Neuron (in vitro differentiated cells): ENCODE data around the gene BCL2.
"Not testable (repeated sequence)": the region's sequence is repeated elsewhere in the genome, so short reads cannot be mapped to it uniquely, and the experiment has no call there.

Experiments
- H2AFZ ChIP-seq: one replicate; pipeline ENCODE4 v1.6.1; 2013; ENCODE audit warnings: low read depth, mild to moderate bottlenecking, inconsistent platforms, low read length, moderate library complexity
- H3K27me3 ChIP-seq: one replicate; pipeline ENCODE4 v1.6.1; 2013; ENCODE audit warnings: low read length; ENCODE audit not compliant: insufficient read depth
- H3K36me3 ChIP-seq: one replicate; pipeline ENCODE4 v1.6.1; 2013; ENCODE audit warnings: low read length; ENCODE audit not compliant: insufficient read depth
- H3K4me1 ChIP-seq: one replicate; pipeline ENCODE4 v1.6.1; 2013; ENCODE audit warnings: low read length; ENCODE audit not compliant: insufficient read depth
- H3K4me3 ChIP-seq: 2 replicates; pipeline ENCODE4 v1.5.1; 2013; ENCODE audit warnings: mild to moderate bottlenecking, low read length, moderate library complexity
- H3K9me3 ChIP-seq: one replicate; pipeline ENCODE4 v1.6.1; 2013; ENCODE audit warnings: low read length

BCL2 gene

GRCh38 chr18:63208676-63209075 lies 110.9 kb downstream of the BCL2 start:
- Histone ChIP-seq H3K36me3 (no peaks in the 10 kb centered on the region), H2AFZ (no peak overlapping the region), H3K9me3 (no peaks in the 10 kb centered on the region), H3K27me3 (no peaks in the 10 kb centered on the region), H3K4me3 (no peak overlapping the region), H3K4me1 (peaks cover 5% of the 10 kb centered on the region)

DNA sequence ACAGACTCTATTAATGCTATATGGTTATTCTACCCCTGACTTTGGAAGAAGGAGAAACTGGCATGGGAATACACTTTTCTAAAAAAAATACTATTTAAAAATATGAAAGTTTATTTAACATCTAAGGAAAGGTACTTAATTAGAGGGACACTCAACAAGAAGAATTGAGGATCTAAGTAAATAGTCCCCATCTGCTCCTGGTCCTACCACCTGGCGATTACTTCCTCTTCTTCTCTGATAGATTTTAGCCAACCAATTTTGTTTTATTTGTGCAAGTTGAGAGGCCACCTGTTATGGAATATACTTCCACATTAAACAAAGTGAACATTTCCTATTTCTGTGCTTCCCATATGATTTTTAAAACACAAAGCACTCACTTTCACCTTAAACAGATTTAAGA lies 111.7 kb downstream of the BCL2 start:
- no peaks in the 10 kb centered on the region for H3K27me3 ChIP-seq

GRCh38 chr18:63207143-63207790 lies 112.3 kb downstream of the BCL2 start:
- no peaks in the 10 kb centered on the region for H3K27me3 ChIP-seq
- H2AFZ ChIP-seq: no peak overlapping the region

More for the DNA sequence above, 111.7 kb downstream of the BCL2 start:
- Histone ChIP-seq H3K4me1 (peaks cover 5% of the 10 kb centered on the region), H3K4me3 (no peak overlapping the region), H3K36me3 (no peaks in the 10 kb centered on the region), H3K9me3 (no peaks in the 10 kb centered on the region), H2AFZ (no peak overlapping the region)

GRCh38 chr18:63206433-63207142 lies 113.0 kb downstream of the BCL2 start:
- H2AFZ ChIP-seq: no peak overlapping the region
- no peaks in the 10 kb centered on the region for H3K9me3 ChIP-seq
- H3K27me3 ChIP-seq: no peaks in the 10 kb centered on the region
- peaks cover 5% of the 10 kb centered on the region for H3K4me1 ChIP-seq
- H3K36me3 ChIP-seq: no peaks in the 10 kb centered on the region
- H3K4me3 ChIP-seq: no peak overlapping the region

More at GRCh38 chr18:63207143-63207790, 112.3 kb downstream of the BCL2 start:
- Histone ChIP-seq H3K36me3 (no peaks in the 10 kb centered on the region), H3K9me3 (no peaks in the 10 kb centered on the region), H3K4me3 (no peak overlapping the region), H3K4me1 (peaks cover 5% of the 10 kb centered on the region)

DNA sequence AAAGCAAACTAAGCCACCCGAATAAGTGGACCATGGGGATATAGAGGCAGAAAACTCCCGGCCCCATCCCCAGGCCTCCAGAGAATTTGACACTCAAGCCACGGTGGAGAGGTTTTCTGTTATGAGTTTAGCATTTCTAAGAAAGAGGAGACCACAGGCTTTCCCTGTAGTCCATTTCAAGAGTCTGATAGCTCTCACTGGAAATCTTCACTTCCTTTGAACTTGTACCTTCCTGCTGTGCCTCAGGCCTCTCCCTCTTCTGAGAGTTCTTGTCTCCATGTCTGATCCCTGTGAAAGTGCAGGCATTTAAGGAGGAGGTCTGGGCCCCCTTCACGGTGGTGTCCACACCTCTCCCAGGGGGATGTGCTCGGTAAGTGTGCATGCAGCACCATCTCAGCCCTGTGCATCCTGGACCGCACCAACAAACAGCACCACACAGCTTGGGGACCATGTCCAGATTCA lies 113.7 kb downstream of the BCL2 start:
- Histone ChIP-seq H3K4me1 (peaks cover 4% of the 10 kb centered on the region), H3K27me3 (no peaks in the 10 kb centered on the region), H2AFZ (no peak overlapping the region), H3K9me3 (no peaks in the 10 kb centered on the region), H3K36me3 (no peaks in the 10 kb centered on the region), H3K4me3 (no peak overlapping the region)

- H3K36me3 ChIP-seq: no peaks in the 10 kb centered on the region
- H3K27me3 ChIP-seq: no peaks in the 10 kb centered on the region
- no peaks in the 10 kb centered on the region for H3K9me3 ChIP-seq
- no peak overlapping the region for H3K4me3 ChIP-seq
- H2AFZ ChIP-seq: no peak overlapping the region
- H3K4me1 ChIP-seq: no peaks in the 10 kb centered on the region
Measured at GRCh38 chr18:63203497-63203896, 116.1 kb downstream of the BCL2 start.

DNA sequence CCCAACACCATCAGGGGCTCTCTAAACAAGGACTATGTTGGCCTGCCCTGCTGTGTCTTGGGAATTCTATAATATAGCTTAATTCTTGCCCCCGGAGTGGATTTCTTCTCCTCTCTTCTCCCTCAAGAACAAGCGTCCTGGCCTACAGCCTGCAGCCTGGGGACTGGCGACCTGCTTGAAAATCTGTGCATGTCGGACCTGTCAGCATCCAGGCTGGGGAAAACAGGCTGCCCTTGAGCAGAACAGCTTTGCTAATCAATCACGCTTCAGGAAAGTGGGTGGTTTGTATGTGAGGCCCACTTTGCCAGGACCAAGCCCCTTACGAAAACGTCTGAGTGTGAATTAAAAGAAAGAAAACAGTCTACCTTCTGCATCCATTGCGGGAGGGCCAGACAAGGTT lies 116.7 kb downstream of the BCL2 start:
- Histone ChIP-seq H3K27me3 (no peaks in the 10 kb centered on the region), H3K4me3 (no peak overlapping the region), H3K9me3 (no peaks in the 10 kb centered on the region), H2AFZ (no peak overlapping the region), H3K36me3 (no peaks in the 10 kb centered on the region), H3K4me1 (no peaks in the 10 kb centered on the region)

DNA sequence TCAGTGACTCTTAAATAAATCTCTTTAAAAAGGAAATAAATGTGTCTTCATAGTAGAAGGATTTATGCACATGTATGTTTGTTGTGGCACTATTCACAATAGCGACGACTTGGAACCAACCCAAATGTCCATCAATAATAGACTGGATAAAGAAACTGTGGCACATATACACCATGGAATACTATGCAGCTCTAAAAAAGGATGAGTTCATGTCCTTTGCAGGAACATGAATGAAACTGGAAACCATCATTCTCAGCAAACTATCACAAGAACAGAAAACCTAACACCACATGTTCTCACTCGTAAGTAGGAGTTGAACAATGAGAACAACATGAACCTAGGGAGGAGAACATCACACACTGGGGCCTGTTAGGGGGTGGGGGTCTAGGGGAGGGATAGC lies 118.1 kb downstream of the BCL2 start:
- not testable (repeated sequence) for H3K9me3 ChIP-seq, H3K4me3 ChIP-seq, H3K4me1 ChIP-seq, H3K27me3 ChIP-seq, H3K36me3 ChIP-seq, H2AFZ ChIP-seq

GRCh38 chr18:63199743-63200241 lies 119.8 kb downstream of the BCL2 start:
- H3K4me3 ChIP-seq: no peak overlapping the region
- peaks cover 11% of the 10 kb centered on the region for H3K4me1 ChIP-seq
- H2AFZ ChIP-seq: no peak overlapping the region

DNA sequence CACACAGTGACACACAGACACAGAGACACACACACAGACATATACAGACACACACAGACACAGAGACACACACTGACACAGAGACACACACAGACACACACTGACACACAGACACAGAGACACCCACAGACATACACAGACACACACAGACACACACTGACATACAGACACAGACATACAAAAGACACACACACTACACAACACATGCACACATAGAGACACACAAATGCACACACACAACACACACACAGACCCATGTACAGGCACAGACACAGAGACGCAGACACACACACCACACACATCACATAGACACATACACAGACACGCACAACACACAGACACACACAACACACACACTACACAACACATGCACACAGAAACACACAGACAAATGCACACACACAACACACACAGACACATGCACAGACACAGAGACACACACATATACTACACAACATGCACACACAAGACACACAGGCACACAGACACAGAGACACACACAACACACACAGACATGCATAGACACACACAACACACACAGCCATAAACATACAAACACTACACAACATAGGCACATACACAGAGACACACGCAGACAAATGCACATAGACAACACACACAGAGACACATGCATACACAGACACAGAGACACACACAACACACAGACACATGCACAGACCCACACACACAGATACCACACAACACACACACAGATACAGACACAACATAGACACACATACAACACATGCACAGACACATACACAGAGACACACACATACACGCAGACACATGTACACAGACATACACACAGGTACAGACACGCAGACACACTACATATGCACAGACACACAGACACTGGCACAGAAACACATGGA lies 120.5 kb downstream of the BCL2 start:
- Histone ChIP-seq H3K36me3 (no peaks in the 10 kb centered on the region), H3K9me3 (no peaks in the 10 kb centered on the region), H3K4me3 (no peak overlapping the region), H2AFZ (no peak overlapping the region), H3K4me1 (peaks cover 11% of the 10 kb centered on the region), H3K27me3 (no peaks in the 10 kb centered on the region)

More at GRCh38 chr18:63199743-63200241, 119.8 kb downstream of the BCL2 start:
- Histone ChIP-seq H3K27me3 (no peaks in the 10 kb centered on the region), H3K36me3 (no peaks in the 10 kb centered on the region), H3K9me3 (no peaks in the 10 kb centered on the region)

- no peak overlapping the region for H2AFZ ChIP-seq
- H3K4me1 ChIP-seq: peaks cover 11% of the 10 kb centered on the region
- H3K27me3 ChIP-seq: no peaks in the 10 kb centered on the region
- H3K9me3 ChIP-seq: no peaks in the 10 kb centered on the region
- no peaks in the 10 kb centered on the region for H3K36me3 ChIP-seq
- H3K4me3 ChIP-seq: no peak overlapping the region
Measured at GRCh38 chr18:63198098-63198760, 121.3 kb downstream of the BCL2 start.

- Histone ChIP-seq H3K36me3 (no peaks in the 10 kb centered on the region), H3K9me3 (no peaks in the 10 kb centered on the region), H3K4me1 (peaks cover 11% of the 10 kb centered on the region), H3K27me3 (no peaks in the 10 kb centered on the region), H2AFZ (no peak overlapping the region), H3K4me3 (no peak overlapping the region)
Measured at GRCh38 chr18:63197246-63197869, 122.2 kb downstream of the BCL2 start.
